HepG2 (cell line): ENCODE results near the gene MYL12B. TPM values are rescaled to one million over a fixed set of nuclear protein-coding genes. Genes with fewer than 3 reads are reported as not detected.

Experiments
- CCDC6 ChIP-seq: sonication (generic); formaldehyde crosslinking; IDR thresholded peaks from 2 replicates; pipeline ENCODE4 v1.8.1; 2022; ENCODE audit warnings: mild to moderate bottlenecking, missing genetic modification reagents, moderate library complexity
- CHCHD3 ChIP-seq: sonication (generic); formaldehyde crosslinking; IDR thresholded peaks from 2 replicates; pipeline ENCODE4 v1.8.0; 2022; ENCODE audit warnings: mild to moderate bottlenecking, missing genetic modification reagents, moderate library complexity
- E2F5 ChIP-seq: sonication (generic); formaldehyde crosslinking; conservative IDR thresholded peaks from 2 replicates; pipeline ENCODE4 v1.4.0; 2020; ENCODE audit warnings: missing genetic modification reagents
- HOMEZ ChIP-seq: IDR thresholded peaks from 2 replicates; pipeline ENCODE4 v1.6.1; 2016; ENCODE audit warnings: low read depth
- NR2C2 ChIP-seq: sonication (generic); formaldehyde crosslinking; IDR thresholded peaks from 2 replicates; pipeline ENCODE4 v1.4.0; 2020; ENCODE audit warnings: missing genetic modification reagents, mild to moderate bottlenecking, moderate library complexity, borderline replicate concordance
- RBM22 ChIP-seq: fragments of 200-400 bp; formaldehyde crosslinking; optimal IDR thresholded peaks from 2 replicates; pipeline ENCODE3; 2017; ENCODE audit warnings: mild to moderate bottlenecking, low read length, moderate library complexity
- TAF1 ChIP-seq: sonication (generic); formaldehyde crosslinking; IDR thresholded peaks from 2 replicates; pipeline ENCODE4 v1.4.0; 2020; ENCODE audit warnings: missing genetic modification reagents
- THAP8 ChIP-seq: sonication (generic); formaldehyde crosslinking; IDR thresholded peaks from 2 replicates; pipeline ENCODE4 v1.5.1; 2020; ENCODE audit warnings: missing genetic modification reagents, mild to moderate bottlenecking, borderline replicate concordance
- TRAFD1 ChIP-seq: sonication (generic); formaldehyde crosslinking; IDR thresholded peaks from 2 replicates; pipeline ENCODE4 v1.5.1; 2020; ENCODE audit warnings: missing genetic modification reagents, mild to moderate bottlenecking, borderline replicate concordance
- USF2 ChIP-seq, 2 experiments: sonication (generic) in 1 of 2; formaldehyde crosslinking in 1 of 2; IDR thresholded peaks; 2 replicates each; pipeline versions ENCODE4 v1.5.1 to v1.6.1; 2011 to 2020; ENCODE audit warnings: borderline replicate concordance in 1 of 2, low read depth in 1 of 2, low read length in 1 of 2, mild to moderate bottlenecking in 1 of 2, missing genetic modification reagents in 1 of 2, moderate library complexity in 1 of 2
- ZKSCAN8 ChIP-seq: IDR thresholded peaks from 2 replicates; pipeline ENCODE4 v1.6.1; 2016; ENCODE audit warnings: borderline replicate concordance, missing genetic modification reagents, missing compliant biosample characterization
- ZMAT5 ChIP-seq: sonication (generic); formaldehyde crosslinking; IDR thresholded peaks from 2 replicates; pipeline ENCODE4 v1.5.0; 2020; ENCODE audit warnings: mild to moderate bottlenecking, low read depth, missing genetic modification reagents, borderline replicate concordance
- ZNF619 ChIP-seq: sonication (generic); formaldehyde crosslinking; IDR thresholded peaks from 2 replicates; pipeline ENCODE4 v1.4.0; 2020; ENCODE audit warnings: mild to moderate bottlenecking, missing genetic modification reagents
- polyA plus RNA-seq, 8 experiments: library from polyadenylated mRNA; depleted of rRNA in 3 of 8; stranded (reverse) in 7 of 8; unstranded in 1 of 8; fragments of >200 nt; fragmentation: Illumina TruSeq in 4 of 8; extraction: Trizol in 4 of 8; gene quantifications; 2 replicates each; pipeline versions ENCODE4 v1.2.1 to v1.2.3, GENCODE V29; 2011 to 2016; ENCODE audit warnings: low read depth in 4 of 8, missing spikeins in 1 of 8, mixed read lengths in 1 of 8; ENCODE audit not compliant: insufficient read depth in 1 of 8
- total RNA-seq, 5 experiments: library from RNA; depleted of rRNA; stranded (reverse); fragments of >200 nt; fragmentation: Illumina TruSeq; extraction: Trizol; gene quantifications; 2 replicates each; pipeline ENCODE4 v1.2.3, GENCODE V29; 2016; ENCODE audit warnings: low read depth in 1 of 5
- TF ChIP-seq, protein P1 (sequence below): sonication (generic); formaldehyde crosslinking; conservative IDR thresholded peaks from 2 replicates; pipeline ENCODE4 v1.4.0; 2020; ENCODE audit warnings: missing genetic modification reagents

Gene MYL12B
- total and polyA plus RNA-seq, 2 of the 13 experiments (the other 11 are each of a cell fraction or from before 2014, with no cell fraction given), result 265 to 340 TPM

DNA sequence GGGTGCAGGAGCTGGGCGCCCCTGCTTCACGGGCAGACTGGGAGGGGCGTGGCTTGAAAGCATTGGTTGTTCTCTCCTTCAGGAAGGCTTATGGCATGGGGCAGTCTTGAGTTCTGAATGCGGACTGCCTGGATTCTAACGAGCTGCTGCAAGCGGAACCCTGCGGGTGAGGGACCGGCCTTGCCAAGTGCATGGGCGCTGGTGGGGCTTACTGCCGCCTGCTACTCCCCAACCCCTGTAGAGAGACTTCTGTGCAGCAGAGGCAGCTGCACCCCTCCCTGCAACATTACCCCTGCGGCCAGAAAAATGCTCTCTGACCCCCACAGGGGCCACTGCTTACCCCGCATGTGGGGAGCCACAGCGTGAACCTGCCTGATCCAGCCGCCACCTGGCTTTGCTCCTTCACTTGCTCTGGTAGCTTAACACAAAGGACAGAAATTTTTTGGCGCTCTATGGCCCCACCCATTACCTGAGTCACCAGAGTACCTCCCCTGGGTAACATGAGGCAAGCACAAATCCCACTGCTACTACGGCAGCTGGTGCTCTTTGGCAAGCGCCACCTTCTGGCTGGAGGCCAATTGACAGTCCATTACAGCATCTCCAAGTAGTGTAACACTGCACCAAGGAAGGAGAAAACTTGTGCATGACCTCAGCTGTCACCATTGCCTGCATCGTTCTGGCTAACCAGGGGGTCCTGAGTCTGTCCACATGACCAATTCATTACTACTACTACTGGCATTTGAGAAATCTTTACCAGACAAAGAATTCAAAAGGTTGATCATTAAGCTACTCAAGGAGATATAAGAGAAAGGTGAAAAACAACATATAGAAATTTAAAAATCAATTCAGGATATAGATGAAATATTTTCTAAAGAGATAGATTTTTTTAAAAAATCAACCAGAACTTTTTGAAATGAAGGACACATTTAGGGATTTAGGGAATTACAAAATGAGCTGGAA, 35.4 kb downstream of the MYL12B start (continued):
- TF ChIP-seq, protein P1, sequence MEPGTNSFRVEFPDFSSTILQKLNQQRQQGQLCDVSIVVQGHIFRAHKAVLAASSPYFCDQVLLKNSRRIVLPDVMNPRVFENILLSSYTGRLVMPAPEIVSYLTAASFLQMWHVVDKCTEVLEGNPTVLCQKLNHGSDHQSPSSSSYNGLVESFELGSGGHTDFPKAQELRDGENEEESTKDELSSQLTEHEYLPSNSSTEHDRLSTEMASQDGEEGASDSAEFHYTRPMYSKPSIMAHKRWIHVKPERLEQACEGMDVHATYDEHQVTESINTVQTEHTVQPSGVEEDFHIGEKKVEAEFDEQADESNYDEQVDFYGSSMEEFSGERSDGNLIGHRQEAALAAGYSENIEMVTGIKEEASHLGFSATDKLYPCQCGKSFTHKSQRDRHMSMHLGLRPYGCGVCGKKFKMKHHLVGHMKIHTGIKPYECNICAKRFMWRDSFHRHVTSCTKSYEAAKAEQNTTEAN (CRISPR knock-in tag), result peak; percentile 61; the same call in 1 of the 2 replicates
- TF ChIP-seq CCDC6 (CRISPR knock-in tag) (0 out of 2 replicates have a peak, but pooled peaks have one; percentile 25), CHCHD3 (CRISPR knock-in tag) (no peak), RBM22 (no peak), HOMEZ (peak; percentile 96), E2F5 (CRISPR knock-in tag) (no peak; the same call in 1 of the 2 replicates), NR2C2 (peak; percentile 70; the same call in 1 of the 2 replicates), TAF1 (CRISPR knock-in tag) (peak; percentile 89), TRAFD1 (CRISPR knock-in tag) (no peak), ZMAT5 (CRISPR knock-in tag) (no peak), THAP8 (CRISPR knock-in tag) (no peak), ZKSCAN8 (CRISPR knock-in tag) (peak; percentile 60; the same call in 1 of the 2 replicates), ZNF619 (CRISPR knock-in tag) (no peak), USF2 (IDR thresholded peaks at IDR 0.05; ENCODE audit: low read depth, low read length) (no peak), USF2 (CRISPR knock-in tag; IDR thresholded peaks at IDR 0.05; ENCODE audit: borderline replicate concordance) (no peak)
